Heart right ventricle (tissue), 16 donors: ENCODE measurements around the gene DLEC1. TPM values are rescaled to one million over a fixed set of nuclear protein-coding genes. Genes with fewer than 3 reads are reported as not detected.

ENCODE experiments used
- ATAC-seq, 8 donors: fragments of 200-7000 bp; cut with Tn5 transposase; one replicate each; pipeline ENCODE4 v1.9.1; 2020; ENCODE audit warnings: mild to moderate bottlenecking in 8 of 8, moderate library complexity in 8 of 8, moderate number of reproducible peaks in 1 of 8
- DNase-seq, 2 donors: peaks; one replicate each; pipeline ENCODE4 v3.0.0-alpha.2; 2020
- H3K27ac ChIP-seq, 10 donors: fragments of 200-600 bp; sonication (generic) in 2 of 10; one replicate each; pipeline versions ENCODE4 v1.5.0 to v1.8.0; 2020 to 2022; ENCODE audit warnings: mild to moderate bottlenecking in 3 of 10
- H3K27me3 ChIP-seq, 7 donors: fragments of 200-600 bp; one replicate each; pipeline ENCODE4 v1.8.0; 2021 to 2022; ENCODE audit warnings: mild to moderate bottlenecking in 2 of 7
- H3K36me3 ChIP-seq, 9 donors: fragments of 200-600 bp; sonication (generic) in 1 of 9; one replicate each; pipeline versions ENCODE4 v1.5.0 to v1.8.0; 2020 to 2022; ENCODE audit warnings: mild to moderate bottlenecking in 2 of 9
- H3K4me1 ChIP-seq, 9 donors: fragments of 200-600 bp; sonication (generic) in 1 of 9; one replicate each; pipeline versions ENCODE4 v1.5.0 to v1.8.0; 2020 to 2022; ENCODE audit warnings: mild to moderate bottlenecking in 4 of 9
- H3K4me3 ChIP-seq, 10 donors: fragments of 200-600 bp; sonication (generic) in 2 of 10; one replicate each; pipeline versions ENCODE4 v1.5.0 to v1.8.0; 2020 to 2022; ENCODE audit warnings: mild to moderate bottlenecking in 7 of 10, moderate library complexity in 2 of 10
- H3K9me3 ChIP-seq, 11 donors: fragments of 200-600 bp in 10 of 11; sonication (generic) in 2 of 11; one replicate each; pipeline versions ENCODE4 v1.5.0 to v1.8.0; 2013 to 2022; ENCODE audit warnings: mild to moderate bottlenecking in 2 of 11, control low read depth in 1 of 11, moderate library complexity in 1 of 11
- whole genome bisulfite sequencing, 2 donors: extraction: QIAGEN DNeasy Blood & Tissue Kit; methylation state at CpG; one replicate each; pipeline ENCODE4 v1.1.7; 2013; ENCODE audit warnings: inconsistent platforms in 1 of 2; 5-methylcytosine and 5-hydroxymethylcytosine counted together
- intact Hi-C, 10 donors: fragments of 100-400 bp; cut with DNase I; formaldehyde crosslinking; loops; one replicate each; pipeline versions ENCODE4 v1.11.1 to v1.14.2; 2022
- polyA plus RNA-seq, 2 donors: library from polyadenylated mRNA; stranded (reverse); fragments of 200-250 nt; gene quantifications; one replicate each; pipeline ENCODE4 v1.2.3, GENCODE V29; 2013
- total RNA-seq, 10 donors: library from RNA; stranded (reverse); fragmentation: NEBNext Ultra II Directional in 3 of 10; extraction: Animal tissue kit (Norgen Biotek cat#: 25700) in 3 of 10; gene quantifications; one replicate each; pipeline versions ENCODE4 v1.2.1 to v1.2.4, GENCODE V29; 2021 to 2023
- TF ChIP-seq, protein P1 (sequence below), 9 donors: fragments of 200-600 bp; sonication (generic) in 2 of 9; IDR thresholded peaks; one replicate each; pipeline versions ENCODE4 v1.5.0 to v1.8.0; 2021 to 2022; ENCODE audit warnings: antibody characterized with exemption in 9 of 9, mild to moderate bottlenecking in 5 of 9, moderate library complexity in 1 of 9
- donor health status: Arrhythmogenic right ventricular cardiomyopathy.
- donor health status: ischemic (EF 13 %, LVEDD 7.1; RV severe dilation, severe dysfunction).
- donor health status: healthy with polysubstance abuse.
- donor health status: DM: no; HTN: yes; CAD: no.
- donor health status: DM: no; HTN: no; CAD: no.
- donor health status: ischemic (EF 25% LVEDD 6.9; RV normal size, moderate dysfunction).
- donor health status: ischemic (EF 25% LVEDD 5.7; RV mildly dilated, moderate dysfunction).
- donor health status: healthy.
- donor health status: DM: yes; HTN: yes; CAD: no.
- donor health status: Ischemic cardiomyopathy.
- donor health status: ischemic (EF 35%, LVEDD 5.7; RV mildly dilated, moderate dysfunction).
- donor health status: nonischemic (EF 11% LVEDD 7.7; RV severe dilation, severe dysfunction).
- donor health status: DM: yes; HTN: yes; CAD: no.
- donor health status: PGD.
- donor health status: ischemic (EF 29% LVEDD 5.4; RV normal size, mild dysfunction).
- donor health status: nonischemic (EF 23%, LVEDD 6.1; RV moderate dilation, normal function).

DLEC1 gene
- total and polyA plus RNA-seq, 12 donors: 0.09 to 0.66 (median 0.30) TPM; not detected in 4

GRCh38 chr3:38112378-38112761, 73.4 kb downstream of the DLEC1 start:
- Histone ChIP-seq H3K27ac (no peak overlapping the region), H3K36me3 (no peaks in the 10 kb centered on the region), H3K9me3 (no peaks in the 10 kb centered on the region), H3K4me3 (no peak overlapping the region), H3K27me3 (peaks cover 0 to 6% (median 0%) of the 10 kb centered on the region in 7 donors), H3K4me1 (peaks cover 0 to 17% (median 3%) of the 10 kb centered on the region in 9 donors)
- WGBS, 2 donors: 86 to 92% methylated on average over 7 of the region's 7 CpGs
- DNase-seq: no peak
- ATAC-seq: no peak
- intact Hi-C loops: loop anchor here in 3 of 10 donors (10.0 kb wide), 2 partner anchors 232 to 362 kb away; partner anchors contain the start of gene XYLB (in 2 of the 3)
- TF ChIP-seq, protein P1, sequence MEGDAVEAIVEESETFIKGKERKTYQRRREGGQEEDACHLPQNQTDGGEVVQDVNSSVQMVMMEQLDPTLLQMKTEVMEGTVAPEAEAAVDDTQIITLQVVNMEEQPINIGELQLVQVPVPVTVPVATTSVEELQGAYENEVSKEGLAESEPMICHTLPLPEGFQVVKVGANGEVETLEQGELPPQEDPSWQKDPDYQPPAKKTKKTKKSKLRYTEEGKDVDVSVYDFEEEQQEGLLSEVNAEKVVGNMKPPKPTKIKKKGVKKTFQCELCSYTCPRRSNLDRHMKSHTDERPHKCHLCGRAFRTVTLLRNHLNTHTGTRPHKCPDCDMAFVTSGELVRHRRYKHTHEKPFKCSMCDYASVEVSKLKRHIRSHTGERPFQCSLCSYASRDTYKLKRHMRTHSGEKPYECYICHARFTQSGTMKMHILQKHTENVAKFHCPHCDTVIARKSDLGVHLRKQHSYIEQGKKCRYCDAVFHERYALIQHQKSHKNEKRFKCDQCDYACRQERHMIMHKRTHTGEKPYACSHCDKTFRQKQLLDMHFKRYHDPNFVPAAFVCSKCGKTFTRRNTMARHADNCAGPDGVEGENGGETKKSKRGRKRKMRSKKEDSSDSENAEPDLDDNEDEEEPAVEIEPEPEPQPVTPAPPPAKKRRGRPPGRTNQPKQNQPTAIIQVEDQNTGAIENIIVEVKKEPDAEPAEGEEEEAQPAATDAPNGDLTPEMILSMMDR (IDR thresholded peaks at IDR 0.05): no peak

- no peak overlapping the region for H3K4me3 ChIP-seq
- 90 to 91% methylated on average over 12 to 13 of the region's 13 CpGs for WGBS, 2 donors
- ATAC-seq (no peak), DNase-seq (no peak)
- H3K27ac ChIP-seq: no peak overlapping the region
- H3K36me3 ChIP-seq: peaks cover 0 to 3% (median 0%) of the 10 kb centered on the region in 9 donors
- H3K4me1 ChIP-seq: peaks cover 0 to 14% (median 4%) of the 10 kb centered on the region in 9 donors
- TF ChIP-seq, protein P1 (IDR thresholded peaks at IDR 0.05): no peak
- no peaks in the 10 kb centered on the region for H3K9me3 ChIP-seq
- peaks cover 0 to 6% (median 0%) of the 10 kb centered on the region in 7 donors for H3K27me3 ChIP-seq
- intact Hi-C loops: loop anchor here in 3 of 10 donors (10.0 kb wide), 2 partner anchors 231 to 361 kb away; partner anchors contain the start of gene XYLB (in 2 of the 3)
Measured at GRCh38 chr3:38114052-38114874, 75.3 kb downstream of the DLEC1 start.

GRCh38 chr3:38114875-38115644, 76.1 kb downstream of the DLEC1 start:
- intact Hi-C loops: loop anchor here in 5 of 10 donors (5.0 to 10.0 kb wide), 4 partner anchors 230 to 367 kb away; partner anchors contain the start of gene XYLB (in 3 of the 5)
- no peak for ATAC-seq
- Histone ChIP-seq H3K27ac (no peak overlapping the region), H3K9me3 (no peaks in the 10 kb centered on the region), H3K4me1 (peaks cover 0 to 14% (median 4%) of the 10 kb centered on the region in 9 donors), H3K27me3 (peaks cover 0 to 6% (median 0%) of the 10 kb centered on the region in 7 donors), H3K4me3 (no peak overlapping the region), H3K36me3 (peaks cover 0 to 6% (median 0%) of the 10 kb centered on the region in 9 donors)
- no peak for DNase-seq
- TF ChIP-seq, protein P1 (IDR thresholded peaks at IDR 0.05): no peak
- WGBS, 2 donors: 79 to 84% methylated on average over 13 of the region's 13 CpGs
